ENCODE results near the gene VANGL2.

The VANGL2 gene

GRCh38 chr1:160400223-160400645, at the start of gene VANGL2:
Gene VANGL2 (plus strand): TSS chr1:160400564. CDS start chr1:160415838, 15,274 bp downstream.
- peak within 1 kb of the TSS; percentile 75 for H3K4me3 ChIP-seq (replicated peaks; ENCODE audit: low read depth, low read length)

GRCh38 chr1:160351629-160352028, 48.7 kb upstream of the VANGL2 start:
- TF ChIP-seq CTCF (IDR thresholded peaks at IDR 0.05; ENCODE audit: low read length, missing control alignments), result no peak
- DNase-seq (ENCODE audit: low read depth), result no peak
- H3K4me3 ChIP-seq (replicated peaks; ENCODE audit: low read depth, low read length), result no peak overlapping the region

More at GRCh38 chr1:160400223-160400645, at the start of gene VANGL2:
- DNase-seq (ENCODE audit: low read depth), result peak; percentile 74
- no peak for TF ChIP-seq CTCF (IDR thresholded peaks at IDR 0.05; ENCODE audit: low read length, missing control alignments)

- no peak for DNase-seq (ENCODE audit: low read depth)
- H3K4me3 ChIP-seq (replicated peaks; ENCODE audit: low read depth, low read length), result no peak overlapping the region
- TF ChIP-seq CTCF (IDR thresholded peaks at IDR 0.05; ENCODE audit: low read length, missing control alignments), result no peak
Observed at GRCh38 chr1:160352555-160352954, 47.8 kb upstream of the VANGL2 start.

- DNase-seq (ENCODE audit: low read depth), result peak; percentile 24
- no peak overlapping the region for H3K4me3 ChIP-seq (replicated peaks; ENCODE audit: low read depth, low read length)
- no peak for TF ChIP-seq CTCF (IDR thresholded peaks at IDR 0.05; ENCODE audit: low read length, missing control alignments)
Observed at GRCh38 chr1:160353223-160353622, 47.1 kb upstream of the VANGL2 start.

- no peak overlapping the region for H3K4me3 ChIP-seq (replicated peaks; ENCODE audit: low read depth, low read length)
- TF ChIP-seq CTCF (IDR thresholded peaks at IDR 0.05; ENCODE audit: low read length, missing control alignments), result peak; percentile 67
- DNase-seq (ENCODE audit: low read depth), result peak; percentile 50
Observed at GRCh38 chr1:160354388-160354985, 45.9 kb upstream of the VANGL2 start.

GRCh38 chr1:160357286-160358002, 42.9 kb upstream of the VANGL2 start:
- H3K4me3 ChIP-seq (replicated peaks; ENCODE audit: low read depth, low read length), result no peak overlapping the region
- no peak for TF ChIP-seq CTCF (IDR thresholded peaks at IDR 0.05; ENCODE audit: low read length, missing control alignments)
- no peak for DNase-seq (ENCODE audit: low read depth)
